Activated T-helper 1 cell treated with Interleukin-2 at 50 U/mL for 16 hours (primary cell): ENCODE measurements around the gene NTN3.
A peak's percentile ranks its signal among the peaks of the same experiment; 100 is the strongest.

Experiments used
- DNase-seq: peaks from one replicate; pipeline ENCODE4 v3.0.0-alpha.2; 2020; ENCODE audit warnings: low read depth

NTN3 gene

GRCh38 chr16:2497116-2497630 is 26.1 kb downstream of the NTN3 start:
- no peak for DNase-seq

GRCh38 chr16:2497695-2498484 is 26.8 kb downstream of the NTN3 start:
- no peak for DNase-seq

GRCh38 chr16:2498531-2499253 is 27.6 kb downstream of the NTN3 start:
- no peak for DNase-seq

- DNase-seq: no peak
Observed at GRCh38 chr16:2499454-2499853, 28.4 kb downstream of the NTN3 start.

GRCh38 chr16:2499890-2500429 is 28.9 kb downstream of the NTN3 start:
- no peak for DNase-seq

GRCh38 chr16:2500430-2500917 is 29.4 kb downstream of the NTN3 start:
- DNase-seq: no peak

- DNase-seq: peak; percentile 66
Observed at GRCh38 chr16:2500918-2501750, 30.0 kb downstream of the NTN3 start.

GRCh38 chr16:2501946-2502895 is 31.1 kb downstream of the NTN3 start:
- DNase-seq: no peak

- DNase-seq: no peak
Observed at GRCh38 chr16:2505695-2506094, 34.6 kb downstream of the NTN3 start.

- no peak for DNase-seq
Observed at GRCh38 chr16:2507052-2507659, 36.1 kb downstream of the NTN3 start.

- no peak for DNase-seq
Observed at GRCh38 chr16:2507665-2508064, 36.6 kb downstream of the NTN3 start.

GRCh38 chr16:2508722-2509400 is 37.8 kb downstream of the NTN3 start:
- DNase-seq: no peak

GRCh38 chr16:2511128-2511800 is 40.2 kb downstream of the NTN3 start:
- no peak for DNase-seq

- no peak for DNase-seq
Observed at GRCh38 chr16:2511996-2512734, 41.1 kb downstream of the NTN3 start.

- DNase-seq: no peak
Observed at GRCh38 chr16:2512735-2513404, 41.8 kb downstream of the NTN3 start.

- DNase-seq: peak; percentile 88
Observed at GRCh38 chr16:2513405-2514332, 42.6 kb downstream of the NTN3 start, which contains the start of gene ATP6V0C. Gene ATP6V0C, plus strand, starts transcription at chr16:2513952. Its CDS starts 152 bp downstream, at chr16:2514104.
